Lower lobe of right lung (tissue), 2 donors: ENCODE results near the gene PPP6R1. TPM values are rescaled to one million over a fixed set of nuclear protein-coding genes. Genes with fewer than 3 reads are reported as not detected.

Experiments
- ATAC-seq, 2 donors: fragments of 200-7000 bp; cut with Tn5 transposase; one replicate each; pipeline ENCODE4 v1.9.1; 2020 to 2022; ENCODE audit warnings: mild to moderate bottlenecking in 2 of 2, moderate library complexity in 2 of 2
- DNase-seq: peaks from one replicate; pipeline ENCODE4 v3.0.0-alpha.2; 2020
- H3K27ac ChIP-seq: fragments of 200-600 bp; one replicate; pipeline ENCODE4 v1.8.0; 2022
- H3K27me3 ChIP-seq: fragments of 200-600 bp; one replicate; pipeline ENCODE4 v1.8.0; 2022; ENCODE audit warnings: low read depth
- H3K36me3 ChIP-seq: fragments of 200-600 bp; one replicate; pipeline ENCODE4 v1.8.0; 2022; ENCODE audit warnings: mild to moderate bottlenecking
- H3K4me1 ChIP-seq: fragments of 200-600 bp; one replicate; pipeline ENCODE4 v1.8.0; 2022
- H3K4me3 ChIP-seq: fragments of 200-600 bp; one replicate; pipeline ENCODE4 v1.8.0; 2022; ENCODE audit warnings: mild to moderate bottlenecking
- H3K9me3 ChIP-seq: fragments of 200-600 bp; one replicate; pipeline ENCODE4 v1.8.0; 2022
- CTCF ChIP-seq: fragments of 200-600 bp; IDR thresholded peaks from one replicate; pipeline ENCODE4 v1.8.0; 2022; ENCODE audit warnings: antibody characterized with exemption, mild to moderate bottlenecking
- intact Hi-C: fragments of 100-400 bp; cut with DNase I; formaldehyde crosslinking; loops from one replicate; pipeline ENCODE4 v1.11.0; 2022
- total RNA-seq: library from RNA; stranded (reverse); fragmentation: NEBNext Ultra II Directional; extraction: Animal tissue kit (Norgen Biotek cat#: 25700); gene quantifications from one replicate; pipeline ENCODE4 v1.2.1, GENCODE V29; 2021
- donor health status: DM: no; HTN: yes; CAD: no; lungs with severe emphysema.

Gene PPP6R1
- total RNA-seq, 1 donor from 2014 or later, result 69.1 TPM

GRCh38 chr19:55255618-55256423 is 3.0 kb downstream of the PPP6R1 start:
- Histone ChIP-seq H3K4me3 (peak overlapping the region; percentile 94), H3K9me3 (no peaks in the 10 kb centered on the region), H3K4me1 (peaks cover 79% of the 10 kb centered on the region), H3K27me3 (no peaks in the 10 kb centered on the region), H3K36me3 (no peaks in the 10 kb centered on the region), H3K27ac (peak overlapping the region; percentile 83)
- no peak for TF ChIP-seq CTCF
- ATAC-seq (no peak), DNase-seq (no peak)
- intact Hi-C loops, result no loop called here

- no peak for TF ChIP-seq CTCF
- DNase-seq (no peak), ATAC-seq (no peak)
- Histone ChIP-seq H3K4me1 (peaks cover 82% of the 10 kb centered on the region), H3K27ac (peak overlapping the region; percentile 83), H3K36me3 (no peaks in the 10 kb centered on the region), H3K27me3 (no peaks in the 10 kb centered on the region), H3K4me3 (peak overlapping the region; percentile 94), H3K9me3 (no peaks in the 10 kb centered on the region)
- intact Hi-C loops, result no loop called here
Observed at GRCh38 chr19:55254625-55254977, 4.2 kb downstream of the PPP6R1 start.

GRCh38 chr19:55253842-55254624 is 4.8 kb downstream of the PPP6R1 start:
- DNase-seq (no peak), ATAC-seq (no peak)

GRCh38 chr19:55252760-55253663 is 5.8 kb downstream of the PPP6R1 start:
- peaks cover 92% of the 10 kb centered on the region for H3K4me1 ChIP-seq
- no peak for ATAC-seq
- no peaks in the 10 kb centered on the region for H3K27me3 ChIP-seq
- H3K9me3 ChIP-seq, result no peaks in the 10 kb centered on the region
- intact Hi-C loops, result no loop called here
- TF ChIP-seq CTCF, result no peak
- no peaks in the 10 kb centered on the region for H3K36me3 ChIP-seq
- peak overlapping the region; percentile 83 for H3K27ac ChIP-seq
- no peak overlapping the region for H3K4me3 ChIP-seq
- no peak for DNase-seq

More at GRCh38 chr19:55253842-55254624, 4.8 kb downstream of the PPP6R1 start:
- H3K36me3 ChIP-seq, result no peaks in the 10 kb centered on the region
- TF ChIP-seq CTCF, result no peak
- peak overlapping the region; percentile 94 for H3K4me3 ChIP-seq
- no peaks in the 10 kb centered on the region for H3K9me3 ChIP-seq
- peak overlapping the region; percentile 83 for H3K27ac ChIP-seq
- no peaks in the 10 kb centered on the region for H3K27me3 ChIP-seq
- H3K4me1 ChIP-seq, result peaks cover 81% of the 10 kb centered on the region
- intact Hi-C loops, result no loop called here

GRCh38 chr19:55251341-55252081 is 7.3 kb downstream of the PPP6R1 start:
- Histone ChIP-seq H3K9me3 (no peaks in the 10 kb centered on the region), H3K27ac (no peak overlapping the region), H3K27me3 (no peaks in the 10 kb centered on the region), H3K4me1 (peaks cover 87% of the 10 kb centered on the region), H3K4me3 (no peak overlapping the region), H3K36me3 (peaks cover 6% of the 10 kb centered on the region)
- TF ChIP-seq CTCF, result no peak
- no peak for DNase-seq
- intact Hi-C loops, result no loop called here
- no peak for ATAC-seq
